ENCODE data around the gene NKD1. TPM values are rescaled to one million over a fixed set of nuclear protein-coding genes. Genes with fewer than 3 reads are reported as not detected.

NKD1 gene
- total and polyA plus RNA-seq, 3 experiments from 2014 or later: 0.45 to 1.5 (median 1.2) TPM

DNA sequence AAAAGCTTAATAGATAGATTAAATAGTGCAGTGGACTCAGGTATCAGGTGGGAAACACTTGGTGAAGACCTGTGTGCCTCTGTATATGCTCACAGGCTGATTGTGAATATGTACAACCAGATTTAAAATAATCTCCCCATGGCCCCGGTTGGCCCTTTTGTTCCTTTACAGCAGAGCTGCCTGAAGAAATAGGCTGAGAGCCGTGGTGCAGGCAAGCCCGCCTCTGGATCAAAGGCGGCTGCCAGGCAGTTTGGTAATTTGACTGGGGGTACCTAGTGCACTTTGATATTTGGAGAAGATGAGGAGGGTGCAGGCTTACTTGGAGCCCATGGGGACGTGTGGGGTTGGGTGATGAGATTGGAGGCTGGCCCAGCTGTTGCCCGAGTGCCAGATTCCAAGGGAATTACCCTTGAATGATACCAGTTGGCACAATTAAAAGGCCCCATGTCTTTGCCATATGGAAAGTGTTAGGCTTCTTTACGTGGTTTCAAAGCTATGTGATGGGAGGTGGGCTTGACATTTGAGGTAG is 5.0 kb downstream of the NKD1 start:
- H3K27me3 Mint-ChIP-seq: no peaks in the 10 kb centered on the region
- Histone ChIP-seq H3K9me3 (ENCODE audit: low read length) (no peaks in the 10 kb centered on the region), H3K4me3 (ENCODE audit: low read length) (no peak overlapping the region), H3K27ac (ENCODE audit: low read depth, low read length) (no peak overlapping the region), H3K36me3 (ENCODE audit: insufficient read depth, low read length) (no peaks in the 10 kb centered on the region), H3K27me3 (ENCODE audit: insufficient read depth, low read length, poor library complexity, severe bottlenecking) (no peaks in the 10 kb centered on the region), H3K4me1 (ENCODE audit: insufficient read depth, low read length) (peaks cover 9% of the 10 kb centered on the region)
- H3K9me3 Mint-ChIP-seq: peaks cover 0 to 7% (median 0%) of the 10 kb centered on the region in 5 donors
- CTCF ChIA-PET: interaction anchor here (2.6 kb wide), 1 partner anchor 112 kb away, joined by 5 read pairs; no protein-coding TSS in a partner anchor
- peaks cover 3 to 8% (median 8%) of the 10 kb centered on the region in 3 donors for H3K36me3 Mint-ChIP-seq
- peak overlapping the region in 1 of 8 donors; percentile 30 for H3K27ac Mint-ChIP-seq
- H3K4me1 Mint-ChIP-seq: peaks cover 0 to 16% (median 12%) of the 10 kb centered on the region in 3 donors
- DNase-seq: no peak
- POLR2A ChIA-PET: no interaction called here
- H3K4me3 Mint-ChIP-seq: no peak overlapping the region

- no peak for DNase-seq
- peaks cover 0 to 16% (median 12%) of the 10 kb centered on the region in 3 donors for H3K4me1 Mint-ChIP-seq
- ChIA-PET POLR2A (no interaction called here), CTCF (interaction anchor here (2.6 kb wide), 1 partner anchor 112 kb away, joined by 5 read pairs; no protein-coding TSS in a partner anchor)
- H3K4me3 Mint-ChIP-seq: peak overlapping the region in 1 of 7 donors; percentile 4
- peaks cover 8% of the 10 kb centered on the region for H3K4me1 ChIP-seq (ENCODE audit: insufficient read depth, low read length)
- no peak overlapping the region for H3K4me3 ChIP-seq (ENCODE audit: low read length)
- H3K27me3 Mint-ChIP-seq: no peaks in the 10 kb centered on the region
- no peaks in the 10 kb centered on the region for H3K27me3 ChIP-seq (ENCODE audit: insufficient read depth, low read length, poor library complexity, severe bottlenecking)
- peak overlapping the region in 1 of 8 donors; percentile 87 for H3K27ac Mint-ChIP-seq
- H3K27ac ChIP-seq (ENCODE audit: low read depth, low read length): no peak overlapping the region
- H3K36me3 Mint-ChIP-seq: peaks cover 3 to 10% (median 8%) of the 10 kb centered on the region in 3 donors
- peaks cover 0 to 7% (median 0%) of the 10 kb centered on the region in 5 donors for H3K9me3 Mint-ChIP-seq
- no peaks in the 10 kb centered on the region for H3K36me3 ChIP-seq (ENCODE audit: insufficient read depth, low read length)
- H3K9me3 ChIP-seq (ENCODE audit: low read length): no peaks in the 10 kb centered on the region
Measured at GRCh38 chr16:50553731-50554360, 5.7 kb downstream of the NKD1 start.

DNA sequence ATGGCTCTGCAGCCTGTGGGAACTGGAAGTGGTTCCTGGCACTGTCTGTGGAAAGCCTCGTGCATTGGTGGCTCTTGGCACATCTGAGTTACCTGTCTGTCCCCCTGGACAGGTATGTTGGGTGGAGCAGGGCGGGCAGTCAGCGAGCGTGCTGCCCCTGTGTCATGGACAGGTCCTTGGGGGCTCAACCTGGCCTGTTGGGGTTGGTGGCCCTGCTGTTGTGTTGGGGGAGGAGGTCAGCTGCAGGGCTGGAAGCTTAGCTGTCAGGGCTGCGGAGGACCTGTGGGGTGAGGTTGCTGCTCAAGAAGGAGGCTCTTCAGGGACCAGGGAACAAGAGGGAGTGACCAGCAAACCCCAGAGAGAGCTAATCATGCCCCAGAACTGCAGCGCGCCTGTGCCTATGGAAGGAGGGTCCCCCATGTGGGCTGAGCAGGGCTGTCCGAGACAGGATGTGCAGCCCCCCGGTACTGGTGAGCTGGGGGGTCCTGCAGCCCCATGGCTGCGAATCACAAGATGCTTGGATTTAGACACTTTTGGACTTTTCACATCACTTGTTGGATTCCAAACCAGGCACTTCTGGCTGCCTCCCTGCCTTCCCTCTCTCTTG is 7.2 kb downstream of the NKD1 start:
- Histone ChIP-seq H3K4me1 (ENCODE audit: insufficient read depth, low read length) (no peaks in the 10 kb centered on the region), H3K27me3 (ENCODE audit: insufficient read depth, low read length, poor library complexity, severe bottlenecking) (no peaks in the 10 kb centered on the region), H3K9me3 (ENCODE audit: low read length) (no peaks in the 10 kb centered on the region), H3K4me3 (ENCODE audit: low read length) (no peak overlapping the region), H3K27ac (ENCODE audit: low read depth, low read length) (no peak overlapping the region), H3K36me3 (ENCODE audit: insufficient read depth, low read length) (no peaks in the 10 kb centered on the region)
- CTCF ChIA-PET: interaction anchor here (2.6 kb wide), 1 partner anchor 110 kb away, joined by 5 read pairs; no protein-coding TSS in a partner anchor
- Mint-ChIP-seq H3K27me3 (no peaks in the 10 kb centered on the region), H3K27ac (no peak overlapping the region), H3K4me1 (peaks cover 0 to 2% (median 2%) of the 10 kb centered on the region in 3 donors), H3K9me3 (peaks cover 0 to 7% (median 0%) of the 10 kb centered on the region in 5 donors), H3K36me3 (peaks cover 3 to 12% (median 10%) of the 10 kb centered on the region in 3 donors), H3K4me3 (no peak overlapping the region)
- no peak for DNase-seq
- POLR2A ChIA-PET: no interaction called here

DNA sequence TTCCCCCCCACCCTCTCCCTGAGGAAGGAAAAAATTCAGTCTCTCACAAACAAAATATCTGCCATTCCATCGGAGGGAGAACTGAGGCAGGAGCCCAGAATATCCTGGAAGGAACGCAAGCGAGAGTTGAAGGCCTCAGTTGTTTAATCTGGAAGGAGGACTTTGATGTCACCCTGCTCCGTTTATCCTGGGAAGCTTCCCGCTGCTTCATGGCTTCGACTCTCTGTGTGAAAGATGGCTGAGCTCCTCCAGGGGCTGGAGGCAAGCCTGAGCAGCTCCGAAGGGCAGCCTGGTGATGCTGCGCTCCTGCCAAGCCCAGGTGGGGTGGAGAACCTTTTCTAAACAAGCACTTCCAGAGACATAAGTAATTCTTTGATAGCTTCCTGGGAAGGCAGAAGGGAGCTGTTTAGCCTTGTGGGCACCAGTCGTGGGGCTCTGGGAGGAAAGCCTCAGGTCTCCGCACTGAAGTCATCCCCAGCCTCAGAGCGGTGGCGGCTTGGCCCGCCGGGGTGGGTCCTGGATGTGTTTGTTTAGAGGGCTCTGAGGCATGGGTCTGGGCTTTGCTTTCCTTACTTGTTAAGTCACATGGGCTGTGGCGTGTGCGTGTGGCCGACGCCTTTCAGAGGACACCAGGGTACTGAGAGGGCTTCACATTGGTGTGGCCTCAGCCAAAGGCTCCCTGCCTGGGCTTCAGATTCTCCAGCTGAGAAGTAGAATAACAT is 7.9 kb downstream of the NKD1 start:
- no peaks in the 10 kb centered on the region for H3K4me1 ChIP-seq (ENCODE audit: insufficient read depth, low read length)
- H3K27ac ChIP-seq (ENCODE audit: low read depth, low read length): no peak overlapping the region
- POLR2A ChIA-PET: no interaction called here
- peaks cover 3 to 15% (median 10%) of the 10 kb centered on the region in 3 donors for H3K36me3 Mint-ChIP-seq
- H3K36me3 ChIP-seq (ENCODE audit: insufficient read depth, low read length): no peaks in the 10 kb centered on the region
- H3K27me3 ChIP-seq (ENCODE audit: insufficient read depth, low read length, poor library complexity, severe bottlenecking): no peaks in the 10 kb centered on the region
- no peaks in the 10 kb centered on the region for H3K4me1 Mint-ChIP-seq
- no peaks in the 10 kb centered on the region for H3K27me3 Mint-ChIP-seq
- DNase-seq: no peak
- no peaks in the 10 kb centered on the region for H3K9me3 ChIP-seq (ENCODE audit: low read length)
- no peak overlapping the region for H3K27ac Mint-ChIP-seq
- no peak overlapping the region for H3K4me3 Mint-ChIP-seq
- no peak overlapping the region for H3K4me3 ChIP-seq (ENCODE audit: low read length)
- CTCF ChIA-PET: interaction anchor here (2.6 kb wide), 1 partner anchor 109 kb away, joined by 5 read pairs; no protein-coding TSS in a partner anchor
- peaks cover 0 to 7% (median 0%) of the 10 kb centered on the region in 5 donors for H3K9me3 Mint-ChIP-seq

DNA sequence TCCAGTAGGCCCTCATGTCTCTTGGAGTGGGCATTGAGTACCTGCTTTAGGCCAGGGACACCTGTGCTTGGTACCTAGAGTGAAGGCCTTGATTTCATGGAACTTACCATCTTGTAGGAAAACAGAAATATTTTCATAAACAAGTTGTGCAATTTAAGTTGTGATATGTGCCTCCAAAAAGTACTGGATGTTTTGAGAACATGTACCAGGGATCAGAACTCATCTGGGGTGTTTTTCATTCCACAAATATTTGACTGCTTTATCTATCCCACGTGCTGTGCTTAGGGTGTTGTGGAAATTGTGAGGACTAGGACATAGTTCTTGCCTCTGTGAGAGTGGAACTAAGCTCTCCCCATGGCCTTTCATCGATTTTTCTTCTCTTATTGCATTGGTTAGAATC is 8.8 kb downstream of the NKD1 start:
- Mint-ChIP-seq H3K27me3 (no peaks in the 10 kb centered on the region), H3K27ac (peak overlapping the region in 1 of 8 donors; percentile 39), H3K36me3 (peaks cover 3 to 24% (median 15%) of the 10 kb centered on the region in 3 donors), H3K4me1 (no peaks in the 10 kb centered on the region), H3K4me3 (no peak overlapping the region), H3K9me3 (peaks cover 0 to 7% (median 4%) of the 10 kb centered on the region in 5 donors)
- ChIA-PET CTCF (no interaction called here), POLR2A (interaction anchor here (0.6 kb wide), 1 partner anchor 390 kb away, joined by 4 read pairs; no protein-coding TSS in a partner anchor)
- Histone ChIP-seq H3K9me3 (ENCODE audit: low read length) (no peaks in the 10 kb centered on the region), H3K4me3 (ENCODE audit: low read length) (no peak overlapping the region), H3K27me3 (ENCODE audit: insufficient read depth, low read length, poor library complexity, severe bottlenecking) (no peaks in the 10 kb centered on the region), H3K27ac (ENCODE audit: low read depth, low read length) (no peak overlapping the region), H3K36me3 (ENCODE audit: insufficient read depth, low read length) (no peaks in the 10 kb centered on the region), H3K4me1 (ENCODE audit: insufficient read depth, low read length) (no peaks in the 10 kb centered on the region)
- DNase-seq: no peak

- H3K9me3 ChIP-seq (ENCODE audit: low read length): no peaks in the 10 kb centered on the region
- ChIA-PET POLR2A (no interaction called here), CTCF (interaction anchor here (0.6 kb wide), 1 partner anchor 59 kb away, joined by 3 read pairs; no protein-coding TSS in a partner anchor)
- Mint-ChIP-seq H3K36me3 (peaks cover 4 to 24% (median 11%) of the 10 kb centered on the region in 3 donors), H3K27ac (no peak overlapping the region), H3K4me3 (no peak overlapping the region), H3K27me3 (no peaks in the 10 kb centered on the region), H3K9me3 (peaks cover 0 to 7% (median 4%) of the 10 kb centered on the region in 5 donors), H3K4me1 (no peaks in the 10 kb centered on the region)
- no peaks in the 10 kb centered on the region for H3K27me3 ChIP-seq (ENCODE audit: insufficient read depth, low read length, poor library complexity, severe bottlenecking)
- H3K36me3 ChIP-seq (ENCODE audit: insufficient read depth, low read length): no peaks in the 10 kb centered on the region
- no peak overlapping the region for H3K4me3 ChIP-seq (ENCODE audit: low read length)
- no peak for DNase-seq
- H3K4me1 ChIP-seq (ENCODE audit: insufficient read depth, low read length): peaks cover 2% of the 10 kb centered on the region
- H3K27ac ChIP-seq (ENCODE audit: low read depth, low read length): no peak overlapping the region
Measured at GRCh38 chr16:50558913-50559312, 10.7 kb downstream of the NKD1 start.

- H3K27me3 Mint-ChIP-seq: no peaks in the 10 kb centered on the region
- no peaks in the 10 kb centered on the region for H3K36me3 ChIP-seq (ENCODE audit: insufficient read depth, low read length)
- POLR2A ChIA-PET: no interaction called here
- peaks cover 0 to 7% (median 4%) of the 10 kb centered on the region in 5 donors for H3K9me3 Mint-ChIP-seq
- CTCF ChIA-PET: interaction anchor here (0.6 kb wide), 1 partner anchor 59 kb away, joined by 3 read pairs; no protein-coding TSS in a partner anchor
- peaks cover 7% of the 10 kb centered on the region for H3K4me1 ChIP-seq (ENCODE audit: insufficient read depth, low read length)
- no peaks in the 10 kb centered on the region for H3K9me3 ChIP-seq (ENCODE audit: low read length)
- no peak for DNase-seq
- H3K4me3 Mint-ChIP-seq: no peak overlapping the region
- H3K27ac Mint-ChIP-seq: no peak overlapping the region
- no peak overlapping the region for H3K4me3 ChIP-seq (ENCODE audit: low read length)
- H3K4me1 Mint-ChIP-seq: peaks cover 0 to 3% (median 0%) of the 10 kb centered on the region in 3 donors
- H3K36me3 Mint-ChIP-seq: peaks cover 4 to 24% (median 11%) of the 10 kb centered on the region in 3 donors
- no peak overlapping the region for H3K27ac ChIP-seq (ENCODE audit: low read depth, low read length)
- H3K27me3 ChIP-seq (ENCODE audit: insufficient read depth, low read length, poor library complexity, severe bottlenecking): no peaks in the 10 kb centered on the region
Measured at GRCh38 chr16:50559342-50559741, 11.1 kb downstream of the NKD1 start.

Measured in CD8-positive, alpha-beta memory T cell (primary cell).